Vagina (tissue), 2 donors: ENCODE data around the gene HECTD4. TPM values are rescaled to one million over a fixed set of nuclear protein-coding genes. Genes with fewer than 3 reads are reported as not detected.
"Not testable (repeated sequence)": the region's sequence is repeated elsewhere in the genome, so short reads cannot be mapped to it uniquely, and the experiment has no call there.

Source experiments
- DNase-seq, 2 donors: peaks; one replicate each; pipeline ENCODE4 v3.0.0-alpha.2; 2017; ENCODE audit errors: extremely low spot score in 2 of 2
- H3K27ac ChIP-seq: fragments of 200-600 bp; sonication (generic); one replicate; pipeline ENCODE4 v1.5.1; 2019
- H3K27me3 ChIP-seq: fragments of 200-600 bp; sonication (generic); one replicate; pipeline ENCODE4 v1.5.1; 2019
- H3K36me3 ChIP-seq, 2 donors: fragments of 200-600 bp; sonication (generic); one replicate each; pipeline ENCODE4 v1.5.1; 2017 to 2019
- H3K4me1 ChIP-seq: fragments of 200-600 bp; sonication (generic); one replicate; pipeline ENCODE4 v1.5.1; 2019
- H3K4me3 ChIP-seq, 2 donors: fragments of 200-600 bp; sonication (generic); 1 replicate in 1 of 2; 2 replicates in 1 of 2; pipeline ENCODE4 v1.5.1; 2016 to 2019
- H3K9me3 ChIP-seq: fragments of 200-600 bp; sonication (generic); one replicate; pipeline ENCODE4 v1.5.1; 2019
- POLR2A ChIP-seq, 2 donors: fragments of 450-650 bp; IDR thresholded peaks; one replicate each; pipeline ENCODE4 v1.6.1; 2017; ENCODE audit warnings: antibody characterized with exemption in 2 of 2, mild to moderate bottlenecking in 2 of 2, moderate library complexity in 2 of 2
- POLR2AphosphoS5 ChIP-seq, 2 donors: sonication (generic); formaldehyde crosslinking; IDR thresholded peaks; one replicate each; pipeline ENCODE4 v1.9.0; 2017; ENCODE audit warnings: antibody characterized with exemption in 2 of 2, mild to moderate bottlenecking in 2 of 2, low read depth in 1 of 2; ENCODE audit not compliant: insufficient read depth in 1 of 2
- intact Hi-C: fragments of 100-400 bp; cut with DNase I; formaldehyde crosslinking; loops from one replicate; pipeline ENCODE4 v1.15.1; 2023
- microRNA-seq: library from miRNA; unstranded; fragments of <30 nt; microRNA quantifications from one replicate; pipeline ENCODE4, GENCODE V29; 2017; ENCODE audit warnings: borderline number of aligned reads, borderline replicate concordance
- small RNA-seq: library from RNA; depleted of rRNA; stranded (forward); fragments of <200 nt; gene quantifications from one replicate; pipeline ENCODE3, GENCODE V24; 2016
- total RNA-seq: library from RNA; depleted of rRNA; stranded (reverse); fragments of >200 nt; gene quantifications from one replicate; pipeline ENCODE4 v1.2.3, GENCODE V29; 2016
- TF ChIP-seq, protein P1 (sequence below), 3 experiments: fragments of 450-650 bp in 2 of 3; fragments of 200-600 bp in 1 of 3; sonication (generic) in 1 of 3; IDR thresholded peaks; one replicate each; pipeline ENCODE4 v1.5.1; 2017 to 2019; ENCODE audit warnings: antibody characterized with exemption in 3 of 3, mild to moderate bottlenecking in 2 of 3, moderate library complexity in 2 of 3

The HECTD4 gene
- total RNA-seq, 1 donor from 2014 or later, result 79.6 TPM

- Histone ChIP-seq H3K9me3 (no peaks in the 10 kb centered on the region), H3K36me3 (no peaks in the 10 kb centered on the region), H3K27me3 (no peaks in the 10 kb centered on the region), H3K4me3 (no peak overlapping the region), H3K27ac (no peak overlapping the region), H3K4me1 (peaks cover 26% of the 10 kb centered on the region)
- no peak for TF ChIP-seq POLR2AphosphoS5 (IDR thresholded peaks at IDR 0.05; ENCODE audit: insufficient read depth in 1 of 2, low read depth in 1 of 2)
- no peak for TF ChIP-seq POLR2A (IDR thresholded peaks at IDR 0.05)
- TF ChIP-seq, protein P1, sequence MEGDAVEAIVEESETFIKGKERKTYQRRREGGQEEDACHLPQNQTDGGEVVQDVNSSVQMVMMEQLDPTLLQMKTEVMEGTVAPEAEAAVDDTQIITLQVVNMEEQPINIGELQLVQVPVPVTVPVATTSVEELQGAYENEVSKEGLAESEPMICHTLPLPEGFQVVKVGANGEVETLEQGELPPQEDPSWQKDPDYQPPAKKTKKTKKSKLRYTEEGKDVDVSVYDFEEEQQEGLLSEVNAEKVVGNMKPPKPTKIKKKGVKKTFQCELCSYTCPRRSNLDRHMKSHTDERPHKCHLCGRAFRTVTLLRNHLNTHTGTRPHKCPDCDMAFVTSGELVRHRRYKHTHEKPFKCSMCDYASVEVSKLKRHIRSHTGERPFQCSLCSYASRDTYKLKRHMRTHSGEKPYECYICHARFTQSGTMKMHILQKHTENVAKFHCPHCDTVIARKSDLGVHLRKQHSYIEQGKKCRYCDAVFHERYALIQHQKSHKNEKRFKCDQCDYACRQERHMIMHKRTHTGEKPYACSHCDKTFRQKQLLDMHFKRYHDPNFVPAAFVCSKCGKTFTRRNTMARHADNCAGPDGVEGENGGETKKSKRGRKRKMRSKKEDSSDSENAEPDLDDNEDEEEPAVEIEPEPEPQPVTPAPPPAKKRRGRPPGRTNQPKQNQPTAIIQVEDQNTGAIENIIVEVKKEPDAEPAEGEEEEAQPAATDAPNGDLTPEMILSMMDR (IDR thresholded peaks at IDR 0.05), result no peak
- no peak for DNase-seq
- intact Hi-C loops, result no loop called here
These were observed 266.8 kb downstream of the HECTD4 start for GRCh38 chr12:112115259-112116045.

- Histone ChIP-seq H3K4me1 (peaks cover 44% of the 10 kb centered on the region), H3K4me3 (no peak overlapping the region), H3K36me3 (no peaks in the 10 kb centered on the region), H3K9me3 (no peaks in the 10 kb centered on the region), H3K27ac (peak overlapping the region; percentile 51), H3K27me3 (no peaks in the 10 kb centered on the region)
- DNase-seq, result no peak
- intact Hi-C loops, result no loop called here
- TF ChIP-seq POLR2AphosphoS5 (IDR thresholded peaks at IDR 0.05; ENCODE audit: insufficient read depth in 1 of 2, low read depth in 1 of 2), result no peak
- TF ChIP-seq, protein P1 (IDR thresholded peaks at IDR 0.05), result no peak
- TF ChIP-seq POLR2A (IDR thresholded peaks at IDR 0.05), result no peak
These were observed 269.7 kb downstream of the HECTD4 start for GRCh38 chr12:112112409-112113133.

- Histone ChIP-seq H3K27ac (peak overlapping the region; percentile 51), H3K4me3 (no peak overlapping the region), H3K4me1 (peaks cover 51% of the 10 kb centered on the region), H3K27me3 (no peaks in the 10 kb centered on the region), H3K9me3 (no peaks in the 10 kb centered on the region), H3K36me3 (no peaks in the 10 kb centered on the region)
- DNase-seq, result no peak
- intact Hi-C loops, result no loop called here
- TF ChIP-seq, protein P1 (IDR thresholded peaks at IDR 0.05), result no peak
- no peak for TF ChIP-seq POLR2A (IDR thresholded peaks at IDR 0.05)
- TF ChIP-seq POLR2AphosphoS5 (IDR thresholded peaks at IDR 0.05; ENCODE audit: insufficient read depth in 1 of 2, low read depth in 1 of 2), result no peak
These were observed 270.3 kb downstream of the HECTD4 start for GRCh38 chr12:112111931-112112330.

DNA sequence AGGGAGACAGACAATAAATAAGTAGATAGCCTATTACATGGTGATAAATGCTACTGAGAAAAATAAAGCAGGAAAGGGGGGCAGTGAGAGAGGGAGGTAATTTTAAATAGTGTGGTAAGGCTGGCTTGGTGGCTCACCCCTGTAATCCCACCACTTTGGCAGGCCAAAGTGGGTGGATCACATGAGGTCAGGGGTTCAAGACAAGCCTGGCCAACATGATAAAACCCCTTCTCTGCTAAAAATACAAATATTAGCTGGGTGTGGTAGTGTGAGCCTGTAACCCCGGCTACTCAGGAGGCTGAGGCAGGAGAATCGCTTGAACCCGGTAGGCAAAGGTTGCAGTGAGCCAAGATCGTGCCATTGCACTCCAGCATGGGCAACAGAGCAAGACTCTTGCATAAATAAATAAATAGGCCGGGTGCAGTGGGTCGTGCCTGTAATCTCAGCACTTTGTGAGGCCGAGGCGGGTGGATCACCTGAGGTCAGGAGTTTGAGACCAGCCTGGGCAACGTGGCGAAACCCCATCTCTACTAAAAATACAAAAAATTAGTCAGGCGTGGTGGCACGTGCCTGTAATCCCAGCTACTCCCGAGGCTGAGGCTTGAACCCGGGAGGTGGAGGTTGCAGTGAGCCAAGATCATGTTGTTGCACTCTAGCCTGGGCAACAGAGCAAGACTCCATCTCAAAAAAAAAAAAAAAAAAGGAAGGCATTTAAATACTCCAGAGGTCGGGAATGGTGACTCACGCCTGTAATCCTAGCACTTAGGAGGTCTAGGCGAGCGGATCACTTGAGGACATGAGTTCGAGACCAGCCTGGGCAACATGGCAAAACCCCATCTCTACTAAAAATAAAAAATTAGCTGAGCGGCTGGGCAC lies 271.2 kb downstream of the HECTD4 start:
- H3K27ac ChIP-seq, result peak overlapping the region; percentile 95
- DNase-seq, intact Hi-C loops: not testable (repeated sequence)

More for the DNA sequence above, 271.2 kb downstream of the HECTD4 start:
- not testable (repeated sequence) for H3K9me3 ChIP-seq, H3K4me3 ChIP-seq, H3K36me3 ChIP-seq, H3K27me3 ChIP-seq
- peaks cover 60% of the 10 kb centered on the region for H3K4me1 ChIP-seq

Small RNA genes lying within 50 kb of the gene (microRNA-seq; reads per million reads assigned to microRNA genes)
- not detected for gene MIR6861

Small RNA genes lying within 50 kb of the gene (small RNA-seq; reads per million reads assigned to genes)
- not detected for gene RF00019

Other genes with a start within 250 kb of the HECTD4 start
- gene RPL6, start 27.2 kb upstream of the HECTD4 start, total RNA-seq, result 1,081 TPM
- 57.2 TPM for gene PTPN11, start 36.5 kb upstream of the HECTD4 start, total RNA-seq